Spinal cord (tissue), 10 donors: ENCODE data around the gene STAT5B. TPM values are rescaled to one million over a fixed set of nuclear protein-coding genes. Genes with fewer than 3 reads are reported as not detected.
"Not testable (repeated sequence)": the region's sequence is repeated elsewhere in the genome, so short reads cannot be mapped to it uniquely, and the experiment has no call there.

ENCODE experiments used
- DNase-seq, 6 donors: peaks; one replicate each; pipeline versions ENCODE4 v3.0.0 to v3.0.0-alpha.2; 2013 to 2015; ENCODE audit warnings: low spot score in 6 of 6, low read depth in 4 of 6
- H3K27ac ChIP-seq: one replicate; pipeline ENCODE4 v1.5.1; 2013; ENCODE audit warnings: low read depth, low read length, control low read depth
- H3K27me3 ChIP-seq: one replicate; pipeline ENCODE4 v1.6.1; 2013; ENCODE audit warnings: low read length; ENCODE audit not compliant: control insufficient read depth, insufficient read depth
- H3K36me3 ChIP-seq: one replicate; pipeline ENCODE4 v1.6.1; 2013; ENCODE audit warnings: low read length; ENCODE audit not compliant: control insufficient read depth, insufficient read depth
- H3K4me1 ChIP-seq: one replicate; pipeline ENCODE4 v1.6.1; 2013; ENCODE audit warnings: low read length; ENCODE audit not compliant: control insufficient read depth, insufficient read depth
- H3K4me3 ChIP-seq: one replicate; pipeline ENCODE4 v1.5.1; 2013; ENCODE audit warnings: low read depth, low read length, control low read depth
- H3K9me3 ChIP-seq: one replicate; pipeline ENCODE4 v1.6.1; 2013; ENCODE audit warnings: low read length; ENCODE audit not compliant: control insufficient read depth, insufficient read depth
- WGBS: methylation state at CpG from one replicate; pipeline ENCODE4 v1.1.5; 2013; ENCODE audit warnings: missing lambda C conversion rate; ENCODE audit not compliant: insufficient coverage; 5-methylcytosine and 5-hydroxymethylcytosine counted together
- polyA plus RNA-seq, 2 donors: library from polyadenylated mRNA; unstranded; fragments of 120-200 nt; gene quantifications; one replicate each; pipeline ENCODE4 v1.2.1, GENCODE V29; 2013; ENCODE audit not compliant: insufficient read length in 2 of 2
- total RNA-seq, 2 donors: library from RNA; depleted of rRNA in 1 of 2; stranded (reverse); fragments of 120-200 nt in 1 of 2; fragments of >200 nt in 1 of 2; gene quantifications; one replicate each; pipeline versions ENCODE4 v1.2.3 to v1.2.4, GENCODE V29; 2013 to 2014
- donor health status: healthy.

Gene STAT5B
- total and polyA plus RNA-seq, 4 donors: 27.2 to 44.1 (median 32.0) TPM

DNA sequence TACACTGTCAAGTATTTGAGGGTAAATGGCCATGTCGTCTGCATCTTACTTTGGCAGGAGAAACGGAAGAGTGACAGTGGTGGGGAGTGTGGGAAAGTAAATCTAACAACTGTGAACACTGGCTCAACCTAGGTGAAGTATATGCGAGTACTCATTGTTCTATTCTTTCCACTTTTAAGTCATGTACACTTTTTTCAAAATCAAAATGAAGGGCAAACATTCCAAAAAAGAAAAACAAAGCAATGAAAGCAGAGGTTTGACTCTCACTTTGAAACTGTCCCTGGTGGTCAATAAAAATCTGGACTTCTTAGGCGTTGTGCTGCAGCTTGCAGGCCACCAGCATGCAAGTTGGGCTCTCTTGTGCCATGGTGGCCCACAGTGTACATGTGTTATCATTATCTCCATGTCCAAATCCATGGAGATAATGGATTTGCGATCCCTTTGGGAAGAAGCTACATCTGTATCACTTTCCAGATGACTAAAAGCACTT lies 32.7 kb downstream of the STAT5B start:
- Histone ChIP-seq H3K9me3 (no peaks in the 10 kb centered on the region), H3K4me1 (peaks cover 7% of the 10 kb centered on the region), H3K27me3 (no peaks in the 10 kb centered on the region), H3K4me3 (no peak overlapping the region), H3K36me3 (no peaks in the 10 kb centered on the region), H3K27ac (no peak overlapping the region)
- DNase-seq: peak in 1 of 6 donors; percentile 14
- 51% methylated on average over 3 of the region's 5 CpGs for WGBS

DNA sequence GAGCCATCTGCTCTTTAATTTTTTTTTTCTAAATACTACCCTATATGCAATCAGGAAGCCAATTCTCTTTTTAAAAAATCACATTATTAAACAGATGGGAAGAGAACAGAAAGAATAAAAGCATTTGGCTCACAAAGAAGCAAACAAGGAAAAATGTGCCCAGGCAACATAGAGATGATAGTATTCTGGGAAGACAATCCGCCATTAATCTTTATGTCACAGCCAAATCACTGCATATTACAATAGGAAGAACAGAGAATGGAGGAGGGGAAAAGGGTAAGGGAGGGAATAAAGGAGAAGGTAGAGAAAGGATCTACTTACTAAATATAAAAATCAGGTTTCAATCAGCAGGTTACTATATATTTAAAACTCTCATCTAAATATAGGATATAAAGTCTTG lies 34.3 kb downstream of the STAT5B start:
- no peaks in the 10 kb centered on the region for H3K4me1 ChIP-seq
- no peaks in the 10 kb centered on the region for H3K27me3 ChIP-seq
- H3K4me3 ChIP-seq: no peak overlapping the region
- no CpG with 5 or more reads among the region's 1 CpG for WGBS
- no peak overlapping the region for H3K27ac ChIP-seq
- peak in 2 of 6 donors; percentile 18 to 51 for DNase-seq
- no peaks in the 10 kb centered on the region for H3K9me3 ChIP-seq
- no peaks in the 10 kb centered on the region for H3K36me3 ChIP-seq

DNA sequence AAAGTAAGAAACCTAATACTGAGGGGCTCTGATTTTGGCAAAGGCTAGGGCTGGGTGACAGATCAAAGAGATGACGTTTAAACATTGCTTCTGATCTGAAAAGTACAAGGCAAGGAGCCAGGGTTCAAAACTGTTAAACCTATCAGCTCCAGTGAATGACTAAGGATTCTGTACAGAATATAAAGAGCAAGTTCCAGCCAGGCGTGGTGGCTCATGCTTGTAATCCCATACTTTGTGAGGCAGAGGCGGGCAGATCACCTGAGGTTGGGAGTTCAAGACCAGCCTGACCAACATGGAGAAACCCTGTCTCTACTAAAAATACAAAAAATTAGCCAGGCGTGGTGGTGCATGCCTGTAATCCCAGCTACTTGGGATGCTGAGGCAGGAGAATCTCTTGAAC lies 35.3 kb downstream of the STAT5B start:
- WGBS: 80% methylated on average over 3 of the region's 4 CpGs
- not testable (repeated sequence) for DNase-seq, H3K4me1 ChIP-seq, H3K27ac ChIP-seq, H3K36me3 ChIP-seq, H3K27me3 ChIP-seq, H3K9me3 ChIP-seq, H3K4me3 ChIP-seq

DNA sequence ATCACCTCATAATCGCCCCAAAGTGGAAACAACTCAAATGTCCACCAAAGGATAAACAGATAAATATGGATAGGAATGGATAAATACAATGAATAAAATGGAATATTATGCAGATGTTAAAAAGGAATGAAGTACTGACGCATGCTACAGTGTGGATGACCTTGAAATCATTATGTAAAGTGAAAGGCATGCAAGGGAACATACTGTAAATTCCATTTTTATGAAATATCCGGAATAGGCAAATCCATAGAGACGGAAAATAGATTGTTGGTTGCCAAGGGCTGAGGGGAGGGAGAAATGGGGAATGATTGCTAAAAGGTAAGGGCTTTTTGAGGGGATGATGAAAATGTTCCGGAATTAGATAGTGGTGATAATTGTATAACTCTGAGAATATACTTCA lies 36.0 kb downstream of the STAT5B start:
- no peak overlapping the region for H3K4me3 ChIP-seq
- H3K36me3 ChIP-seq: no peaks in the 10 kb centered on the region
- no peaks in the 10 kb centered on the region for H3K9me3 ChIP-seq
- no peaks in the 10 kb centered on the region for H3K27me3 ChIP-seq
- H3K4me1 ChIP-seq: no peaks in the 10 kb centered on the region
- WGBS: 96% methylated on average over 3 of the region's 5 CpGs
- DNase-seq: no peak
- no peak overlapping the region for H3K27ac ChIP-seq

DNA sequence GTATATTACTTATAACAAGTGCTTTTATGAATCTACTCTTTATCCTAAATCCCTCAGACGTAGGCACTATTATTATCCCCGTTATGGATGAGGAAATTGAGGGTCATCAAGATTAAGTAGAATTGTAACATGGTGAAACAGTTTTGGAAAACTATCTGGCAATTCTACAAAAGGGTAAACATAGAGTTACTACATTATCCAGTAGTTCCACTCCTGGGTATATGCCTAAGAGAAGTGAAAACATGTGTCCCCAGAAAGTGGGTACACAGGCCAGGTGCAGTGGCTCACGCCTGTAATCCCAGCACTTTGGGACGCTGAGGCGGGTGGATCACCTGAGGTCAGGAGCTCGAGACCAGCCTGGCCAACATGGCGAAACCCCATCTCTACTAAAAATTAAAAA lies 36.6 kb downstream of the STAT5B start:
- H3K27ac ChIP-seq, H3K27me3 ChIP-seq, H3K4me1 ChIP-seq, H3K4me3 ChIP-seq, H3K36me3 ChIP-seq, H3K9me3 ChIP-seq, DNase-seq: not testable (repeated sequence)
- 100% methylated on average over 1 of the region's 7 CpGs for WGBS

DNA sequence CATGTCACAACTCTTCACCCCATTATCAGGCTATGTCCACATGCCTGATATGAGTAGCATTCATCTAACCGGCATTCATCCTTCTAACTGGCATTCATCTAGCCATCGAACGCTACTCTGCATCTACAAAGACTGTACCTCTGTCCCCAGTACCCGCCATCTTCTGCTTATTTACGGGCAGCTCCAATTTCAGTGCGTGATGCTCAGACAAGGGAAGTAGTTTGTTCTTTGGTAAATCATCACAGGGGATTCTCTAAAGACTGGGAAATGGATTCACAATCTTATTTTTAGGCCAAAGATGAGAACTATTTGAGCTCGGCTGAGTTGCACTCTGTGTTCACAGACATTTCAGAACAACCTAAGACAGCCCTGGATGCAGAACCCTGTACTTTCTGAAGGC lies 39.4 kb downstream of the STAT5B start:
- H3K4me1 ChIP-seq: no peaks in the 10 kb centered on the region
- no peaks in the 10 kb centered on the region for H3K36me3 ChIP-seq
- no peak overlapping the region for H3K27ac ChIP-seq
- no peak for DNase-seq
- no peaks in the 10 kb centered on the region for H3K27me3 ChIP-seq
- H3K9me3 ChIP-seq: no peaks in the 10 kb centered on the region
- no peak overlapping the region for H3K4me3 ChIP-seq
- 88% methylated on average over 3 of the region's 7 CpGs for WGBS

DNA sequence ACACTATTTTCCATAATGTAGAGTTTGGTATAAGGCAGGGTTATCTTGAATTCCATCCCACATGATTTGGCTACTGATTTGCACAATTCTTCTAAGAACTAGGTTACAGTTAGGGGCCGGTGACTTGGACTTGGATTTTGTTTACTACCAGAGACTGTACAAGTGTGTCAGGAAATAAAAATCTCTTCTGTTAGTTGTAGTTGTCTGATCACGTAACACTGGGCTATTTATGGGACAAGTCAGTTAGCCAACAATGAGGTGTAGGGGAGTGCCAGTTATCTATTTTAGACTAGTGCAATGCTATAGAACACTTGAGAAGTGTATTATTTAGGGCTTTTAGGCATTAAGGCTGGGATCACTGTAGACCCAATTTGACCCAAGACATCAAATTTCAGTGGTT lies 42.2 kb downstream of the STAT5B start:
- Histone ChIP-seq H3K27me3 (no peaks in the 10 kb centered on the region), H3K4me3 (no peak overlapping the region), H3K36me3 (peaks cover 2% of the 10 kb centered on the region), H3K4me1 (no peaks in the 10 kb centered on the region), H3K9me3 (no peaks in the 10 kb centered on the region), H3K27ac (no peak overlapping the region)
- 90% methylated on average over 2 of the region's 2 CpGs for WGBS
- DNase-seq: no peak

DNA sequence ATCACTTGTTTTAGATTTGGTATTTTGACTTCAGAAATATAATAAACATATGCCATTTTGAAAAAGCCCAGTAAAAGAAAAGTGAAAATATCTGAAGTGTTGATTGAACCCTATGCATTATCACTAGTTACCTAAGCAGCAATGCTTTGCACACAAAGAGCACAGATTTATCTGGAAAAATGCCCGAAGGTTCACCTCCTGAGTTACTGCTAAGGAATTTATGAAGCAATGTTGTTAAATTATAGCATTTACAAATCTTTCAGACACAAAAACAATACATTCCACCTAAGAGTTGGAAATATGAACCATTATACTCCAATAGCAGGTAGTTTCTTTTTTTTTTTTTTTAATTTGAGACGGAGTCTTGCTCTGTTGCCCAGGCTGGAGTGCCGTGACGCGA lies 43.0 kb downstream of the STAT5B start:
- peaks cover 4% of the 10 kb centered on the region for H3K36me3 ChIP-seq
- H3K27me3 ChIP-seq: no peaks in the 10 kb centered on the region
- no peaks in the 10 kb centered on the region for H3K4me1 ChIP-seq
- 100% methylated on average over 4 of the region's 5 CpGs for WGBS
- no peak for DNase-seq
- no peak overlapping the region for H3K27ac ChIP-seq
- no peak overlapping the region for H3K4me3 ChIP-seq
- no peaks in the 10 kb centered on the region for H3K9me3 ChIP-seq

DNA sequence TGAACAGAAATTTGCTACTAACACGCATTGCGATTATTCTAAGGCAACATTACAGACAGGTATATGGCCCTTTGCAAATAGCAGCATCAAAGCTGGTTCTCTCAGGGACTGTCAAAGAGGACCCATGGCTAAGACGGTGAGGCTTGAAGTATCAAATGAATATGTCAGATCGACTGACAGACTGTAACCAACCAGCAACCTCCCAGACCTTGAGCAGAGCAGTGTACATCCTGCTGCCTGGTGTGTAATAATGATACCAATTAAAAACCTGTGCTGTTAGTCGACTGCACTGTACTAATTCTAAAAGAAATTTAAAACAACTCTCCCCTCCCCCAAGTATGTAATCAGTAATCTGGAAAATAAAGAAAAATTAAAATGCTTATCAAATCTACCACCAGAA lies 46.0 kb downstream of the STAT5B start:
- Histone ChIP-seq H3K36me3 (peaks cover 7% of the 10 kb centered on the region), H3K27ac (no peak overlapping the region), H3K4me3 (no peak overlapping the region), H3K4me1 (no peaks in the 10 kb centered on the region), H3K27me3 (no peaks in the 10 kb centered on the region), H3K9me3 (no peaks in the 10 kb centered on the region)
- DNase-seq: peak in 1 of 6 donors; percentile 32
- 93% methylated on average over 3 of the region's 5 CpGs for WGBS

DNA sequence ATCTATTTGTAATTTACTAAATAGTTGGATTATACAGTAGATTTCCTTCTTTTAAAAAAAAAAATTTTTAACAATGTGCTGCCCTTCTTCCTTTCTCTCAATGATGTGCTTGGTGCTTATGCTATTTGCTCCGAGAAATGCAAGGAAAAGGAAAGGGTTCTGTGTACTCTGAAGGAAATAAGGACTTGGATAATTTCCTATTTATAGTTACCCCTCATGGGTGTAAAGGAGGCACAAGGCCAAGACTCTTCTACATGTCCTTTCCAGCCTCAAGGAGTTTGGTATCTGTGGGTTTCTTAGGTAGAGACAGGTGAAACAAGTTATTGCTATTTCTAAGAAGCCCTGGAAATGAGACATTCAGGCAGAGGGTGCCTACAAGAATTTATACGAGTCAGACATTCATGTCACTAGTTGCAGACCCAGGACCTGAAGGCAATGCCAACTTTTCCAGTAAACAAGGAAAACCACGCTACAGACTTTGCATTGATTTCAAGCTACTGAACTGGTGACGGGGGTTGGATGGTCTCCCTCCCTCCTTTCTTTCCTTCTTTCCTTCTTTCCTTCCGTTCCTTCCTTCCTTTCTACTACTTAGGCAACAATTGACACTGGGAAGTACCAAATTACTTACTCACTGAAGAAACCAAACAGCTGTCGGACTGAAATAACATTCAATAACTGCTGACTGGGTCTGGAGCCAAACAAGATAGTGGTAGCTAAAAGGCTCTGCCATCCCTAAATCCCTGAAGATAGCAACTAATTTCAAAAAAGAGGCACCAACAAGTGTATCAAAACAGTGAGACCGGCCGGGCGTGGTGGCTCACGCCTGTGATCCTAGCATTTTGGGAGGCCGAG lies 48.1 kb downstream of the STAT5B start:
- Histone ChIP-seq H3K27ac (no peak overlapping the region), H3K36me3 (peaks cover 20% of the 10 kb centered on the region), H3K9me3 (no peaks in the 10 kb centered on the region), H3K4me3 (no peak overlapping the region), H3K27me3 (no peaks in the 10 kb centered on the region), H3K4me1 (no peaks in the 10 kb centered on the region)
- DNase-seq: no peak
- 78% methylated on average over 9 of the region's 11 CpGs for WGBS
